OCI-LY7 (cell line): ENCODE measurements around the gene FREY1.

Experiments
- EZH2phosphoT487 ChIP-seq: fragments of 200-600 bp; sonication (generic); IDR thresholded peaks from 2 replicates; pipeline ENCODE4 v1.6.1; 2018; ENCODE audit warnings: low read depth, borderline replicate concordance, mild to moderate bottlenecking, mixed run types, antibody characterized with exemption, low read length, moderate library complexity, mixed read lengths
- TF ChIP-seq, protein P1 (sequence below): fragments of 200-600 bp; sonication (generic); conservative IDR thresholded peaks from 2 replicates; pipeline ENCODE4 v1.5.1; 2014; ENCODE audit warnings: mild to moderate bottlenecking, antibody characterized with exemption, low read length, moderate library complexity, mixed read lengths

DNA sequence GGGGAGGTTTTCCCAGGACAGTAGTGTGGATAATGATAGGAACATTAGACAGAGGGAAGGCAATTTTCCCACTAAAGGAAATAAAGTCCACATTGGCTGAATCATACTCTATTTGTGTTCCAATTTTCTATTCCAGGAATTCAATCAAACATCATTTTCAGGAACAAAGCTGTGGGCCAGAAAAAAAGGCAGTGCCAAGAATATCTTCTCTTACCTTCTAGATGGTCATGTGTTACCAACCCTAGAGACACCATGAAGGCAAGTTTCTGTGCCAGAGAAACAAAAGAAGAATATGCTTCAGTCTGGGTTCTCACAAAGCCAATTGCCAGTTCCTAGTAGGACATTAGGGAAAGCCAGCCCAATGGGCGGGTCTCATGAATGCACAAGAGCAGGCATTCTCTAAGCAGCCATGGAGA lies 42.9 kb upstream of the FREY1 start:
- TF ChIP-seq, protein P1, sequence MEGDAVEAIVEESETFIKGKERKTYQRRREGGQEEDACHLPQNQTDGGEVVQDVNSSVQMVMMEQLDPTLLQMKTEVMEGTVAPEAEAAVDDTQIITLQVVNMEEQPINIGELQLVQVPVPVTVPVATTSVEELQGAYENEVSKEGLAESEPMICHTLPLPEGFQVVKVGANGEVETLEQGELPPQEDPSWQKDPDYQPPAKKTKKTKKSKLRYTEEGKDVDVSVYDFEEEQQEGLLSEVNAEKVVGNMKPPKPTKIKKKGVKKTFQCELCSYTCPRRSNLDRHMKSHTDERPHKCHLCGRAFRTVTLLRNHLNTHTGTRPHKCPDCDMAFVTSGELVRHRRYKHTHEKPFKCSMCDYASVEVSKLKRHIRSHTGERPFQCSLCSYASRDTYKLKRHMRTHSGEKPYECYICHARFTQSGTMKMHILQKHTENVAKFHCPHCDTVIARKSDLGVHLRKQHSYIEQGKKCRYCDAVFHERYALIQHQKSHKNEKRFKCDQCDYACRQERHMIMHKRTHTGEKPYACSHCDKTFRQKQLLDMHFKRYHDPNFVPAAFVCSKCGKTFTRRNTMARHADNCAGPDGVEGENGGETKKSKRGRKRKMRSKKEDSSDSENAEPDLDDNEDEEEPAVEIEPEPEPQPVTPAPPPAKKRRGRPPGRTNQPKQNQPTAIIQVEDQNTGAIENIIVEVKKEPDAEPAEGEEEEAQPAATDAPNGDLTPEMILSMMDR = no peak
- TF ChIP-seq EZH2phosphoT487 = no peak
